ENCODE data around the gene PRELID1. TPM values are rescaled to one million over a fixed set of nuclear protein-coding genes. Genes with fewer than 3 reads are reported as not detected.
A peak's percentile ranks its signal among the peaks of the same experiment; 100 is the strongest.
"Not testable (repeated sequence)": the region's sequence is repeated elsewhere in the genome, so short reads cannot be mapped to it uniquely, and the experiment has no call there.

PRELID1 gene
- total RNA-seq (2014; rRNA removed; shearing (Covaris generic)) (217 and 249 TPM in 2 replicates), total RNA-seq (2022) (203 and 232 TPM in 2 replicates), Bru-seq, nascent RNA (percentile 93 among the genes with signal in this experiment), BruChase-seq, experiment 1, labeled RNA remaining after a 6-hour chase (percentile 98 among the genes with signal in this experiment), BruChase-seq, experiment 2, labeled RNA remaining after a 2-hour chase (percentile 93 among the genes with signal in this experiment)
- long read RNA-seq, transcript PRELID1-201 (5 exons, 1,261 nt), result major isoform, 530 of 554 reads
- long read RNA-seq, partial matches to known transcripts, result 8 of 554 reads
- long read RNA-seq, other reads (novel, unspliced or antisense), result 13 of 554 reads

GRCh38 chr5:177303121-177303924 lies at the start of gene PRELID1, which contains the start of gene RAB24:
PRELID1 (plus strand) TSS chr5:177303799; CDS start chr5:177303986, 187 bp downstream.
RAB24 (minus strand) TSS chr5:177303719; CDS start chr5:177303288, 431 bp downstream.
- peak within 1 kb of the TSS; percentile 31; the same call in 1 of the 2 replicates for H2AFZ ChIP-seq (ENCODE audit: low read length)
- BruUV-seq (replicated peaks), result TSS peak; percentile 42
- H3K9me3 ChIP-seq (ENCODE audit: low read length), result no peaks in the 10 kb centered on the region
- POLR2A ChIA-PET, result interaction anchor here (0.6 to 1.1 kb wide), 3 partner anchors 10 to 86 kb away, joined by 3 to 8 read pairs (median 4); no protein-coding TSS in a partner anchor
- no peaks in the 10 kb centered on the region for H3K9me2 ChIP-seq (ENCODE audit: insufficient read depth, low read length)
- peak within 1 kb of the TSS; percentile 73 for H3K27ac ChIP-seq (ENCODE audit: low read depth, low read length, poor library complexity, severe bottlenecking)
- H3K36me3 ChIP-seq (ENCODE audit: insufficient read depth, low read length), result peaks cover 68% of the 10 kb centered on the region
- peaks cover 69% of the 10 kb centered on the region for H3K4me1 ChIP-seq (ENCODE audit: insufficient read depth, low read length, poor library complexity, severe bottlenecking)
- H4K20me1 ChIP-seq (ENCODE audit: insufficient read depth, low read length), result peaks cover 14% of the 10 kb centered on the region
- CTCF ChIA-PET (ENCODE audit: unreplicated experiment), result no interaction called here
- intact Hi-C loops (cut with micrococcal nuclease; ENCODE audit: unreplicated experiment), result loop anchor here (1.0 to 10.0 kb wide), 4 partner anchors 126 to 656 kb away; partner anchors contain the start of gene TSPAN17
- peak within 1 kb of the TSS; percentile 93 for H3K4me2 ChIP-seq (ENCODE audit: low read length)
- H3K4me3 ChIP-seq (ENCODE audit: low read depth, low read length, poor library complexity, severe bottlenecking), result peak within 1 kb of the TSS; percentile 100
- no peak for TF ChIP-seq EZH2phosphoT487 (IDR thresholded peaks at IDR 0.05; ENCODE audit: borderline replicate concordance, low read depth, low read length)
- TF ChIP-seq CTCF (conservative IDR thresholded peaks at IDR 0.05; ENCODE audit: low read length), result peak; percentile 60
- DNase-seq (ENCODE audit: low spot score), result peak; percentile 92
- H3K79me2 ChIP-seq (ENCODE audit: insufficient read depth, low read depth, low read length), result peaks cover 41% of the 10 kb centered on the region

GRCh38 chr5:177256296-177256695 lies 47.3 kb upstream of the PRELID1 start:
- no peaks in the 10 kb centered on the region for H4K20me1 ChIP-seq (ENCODE audit: insufficient read depth, low read length)
- intact Hi-C loops (cut with micrococcal nuclease; ENCODE audit: unreplicated experiment), result no loop called here
- no peak overlapping the region for H2AFZ ChIP-seq (ENCODE audit: low read length)
- TF ChIP-seq EZH2phosphoT487 (IDR thresholded peaks at IDR 0.05; ENCODE audit: borderline replicate concordance, low read depth, low read length) (no peak), CTCF (conservative IDR thresholded peaks at IDR 0.05; ENCODE audit: low read length) (no peak)
- no peaks in the 10 kb centered on the region for H3K9me2 ChIP-seq (ENCODE audit: insufficient read depth, low read length)
- POLR2A ChIA-PET, result no interaction called here
- H3K4me2 ChIP-seq (ENCODE audit: low read length), result no peak overlapping the region
- CTCF ChIA-PET (ENCODE audit: unreplicated experiment), result no interaction called here
- no TSS peak for BruUV-seq (replicated peaks)
- DNase-seq (ENCODE audit: low spot score), result no peak
- H3K27ac ChIP-seq (ENCODE audit: low read depth, low read length, poor library complexity, severe bottlenecking), result no peak overlapping the region
- H3K9me3 ChIP-seq (ENCODE audit: low read length), result no peaks in the 10 kb centered on the region
- no peaks in the 10 kb centered on the region for H3K4me1 ChIP-seq (ENCODE audit: insufficient read depth, low read length, poor library complexity, severe bottlenecking)
- no peaks in the 10 kb centered on the region for H3K79me2 ChIP-seq (ENCODE audit: insufficient read depth, low read depth, low read length)
- no peak overlapping the region for H3K4me3 ChIP-seq (ENCODE audit: low read depth, low read length, poor library complexity, severe bottlenecking)
- H3K36me3 ChIP-seq (ENCODE audit: insufficient read depth, low read length), result peaks cover 95% of the 10 kb centered on the region

- CTCF ChIA-PET (ENCODE audit: unreplicated experiment); intact Hi-C loops (cut with micrococcal nuclease; ENCODE audit: unreplicated experiment); BruUV-seq (replicated peaks); H4K20me1 ChIP-seq (ENCODE audit: insufficient read depth, low read length); H3K9me2 ChIP-seq (ENCODE audit: insufficient read depth, low read length); DNase-seq (ENCODE audit: low spot score); POLR2A ChIA-PET; H3K4me3 ChIP-seq (ENCODE audit: low read depth, low read length, poor library complexity, severe bottlenecking); H3K9me3 ChIP-seq (ENCODE audit: low read length); H3K27ac ChIP-seq (ENCODE audit: low read depth, low read length, poor library complexity, severe bottlenecking); H3K4me1 ChIP-seq (ENCODE audit: insufficient read depth, low read length, poor library complexity, severe bottlenecking); H2AFZ ChIP-seq (ENCODE audit: low read length); H3K4me2 ChIP-seq (ENCODE audit: low read length); H3K79me2 ChIP-seq (ENCODE audit: insufficient read depth, low read depth, low read length): not testable (repeated sequence)
- H3K36me3 ChIP-seq (ENCODE audit: insufficient read depth, low read length), result peaks cover 96% of the 10 kb centered on the region
These were observed 44.9 kb upstream of the PRELID1 start for GRCh38 chr5:177258711-177259110.

Data from OCI-LY7 (cell line).